Activated CD8-positive, alpha-beta memory T cell treated with anti-CD3 and anti-CD28 coated beads for 1 hour (primary cell): ENCODE data around the gene WFDC1.
"Not testable (repeated sequence)": the region's sequence is repeated elsewhere in the genome, so short reads cannot be mapped to it uniquely, and the experiment has no call there.

Source experiments
- DNase-seq, 2 donors: peaks; one replicate each; pipeline ENCODE4 v3.0.0-alpha.2; 2020; ENCODE audit warnings: low read depth in 1 of 2; ENCODE audit errors: extremely low read depth in 1 of 2

WFDC1 gene

GRCh38 chr16:84324434-84325262 is 30.0 kb downstream of the WFDC1 start:
- no peak for DNase-seq

GRCh38 chr16:84326545-84326944 is 31.9 kb downstream of the WFDC1 start:
- no peak for DNase-seq

- no peak for DNase-seq
These were observed 33.3 kb downstream of the WFDC1 start for GRCh38 chr16:84327926-84328505.

GRCh38 chr16:84329016-84329415 is 34.3 kb downstream of the WFDC1 start:
- no peak for DNase-seq

GRCh38 chr16:84329843-84330684 is 35.4 kb downstream of the WFDC1 start:
- no peak for DNase-seq

GRCh38 chr16:84330685-84331050 is 36.0 kb downstream of the WFDC1 start:
- no peak for DNase-seq

DNA sequence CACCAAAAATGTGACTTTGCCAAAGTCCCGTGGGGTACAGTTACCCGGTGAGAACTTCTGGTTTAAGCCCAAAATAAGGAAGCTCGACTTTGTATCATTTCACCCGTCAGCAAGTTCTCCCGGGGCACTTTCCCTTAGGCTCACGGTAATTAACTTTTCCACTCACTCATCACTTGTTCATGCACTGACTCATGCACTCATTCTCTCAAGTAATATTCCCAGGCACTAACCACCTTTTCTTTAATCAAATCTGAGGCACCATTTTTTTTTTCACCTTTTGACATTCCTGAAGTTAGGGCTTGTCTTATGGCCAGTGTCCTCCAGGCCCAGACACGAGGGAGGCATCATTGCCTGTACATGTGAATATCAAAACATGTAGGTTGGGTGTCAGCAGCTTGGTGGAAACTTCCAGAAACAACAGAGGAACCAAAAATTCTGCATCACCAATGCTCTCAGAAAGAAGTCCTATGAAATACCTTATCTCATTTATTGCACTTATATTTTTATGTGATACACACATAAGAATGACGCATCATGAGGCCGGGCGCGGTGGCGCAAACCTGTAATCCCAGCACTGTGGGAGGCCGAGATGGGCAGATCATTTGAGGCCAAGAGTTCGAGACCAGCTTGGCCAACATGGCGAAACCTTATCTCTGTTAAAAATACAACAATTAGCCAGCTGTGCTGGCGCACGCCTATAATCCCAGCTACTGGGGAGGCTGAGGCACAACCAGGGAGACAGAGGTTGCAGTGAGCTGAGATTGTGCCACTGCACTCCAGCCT is 37.5 kb downstream of the WFDC1 start:
- no peak for DNase-seq

GRCh38 chr16:84332975-84333684 is 38.5 kb downstream of the WFDC1 start:
- DNase-seq, result no peak

GRCh38 chr16:84334058-84334457 is 39.4 kb downstream of the WFDC1 start:
- no peak for DNase-seq

GRCh38 chr16:84334482-84334881 is 39.8 kb downstream of the WFDC1 start:
- DNase-seq, result no peak

- DNase-seq, result not testable (repeated sequence)
These were observed 42.6 kb downstream of the WFDC1 start for GRCh38 chr16:84337236-84337635.

- no peak for DNase-seq
These were observed 44.6 kb downstream of the WFDC1 start for GRCh38 chr16:84339311-84339710.

- DNase-seq, result no peak
These were observed 45.1 kb downstream of the WFDC1 start for GRCh38 chr16:84339766-84340165.

DNA sequence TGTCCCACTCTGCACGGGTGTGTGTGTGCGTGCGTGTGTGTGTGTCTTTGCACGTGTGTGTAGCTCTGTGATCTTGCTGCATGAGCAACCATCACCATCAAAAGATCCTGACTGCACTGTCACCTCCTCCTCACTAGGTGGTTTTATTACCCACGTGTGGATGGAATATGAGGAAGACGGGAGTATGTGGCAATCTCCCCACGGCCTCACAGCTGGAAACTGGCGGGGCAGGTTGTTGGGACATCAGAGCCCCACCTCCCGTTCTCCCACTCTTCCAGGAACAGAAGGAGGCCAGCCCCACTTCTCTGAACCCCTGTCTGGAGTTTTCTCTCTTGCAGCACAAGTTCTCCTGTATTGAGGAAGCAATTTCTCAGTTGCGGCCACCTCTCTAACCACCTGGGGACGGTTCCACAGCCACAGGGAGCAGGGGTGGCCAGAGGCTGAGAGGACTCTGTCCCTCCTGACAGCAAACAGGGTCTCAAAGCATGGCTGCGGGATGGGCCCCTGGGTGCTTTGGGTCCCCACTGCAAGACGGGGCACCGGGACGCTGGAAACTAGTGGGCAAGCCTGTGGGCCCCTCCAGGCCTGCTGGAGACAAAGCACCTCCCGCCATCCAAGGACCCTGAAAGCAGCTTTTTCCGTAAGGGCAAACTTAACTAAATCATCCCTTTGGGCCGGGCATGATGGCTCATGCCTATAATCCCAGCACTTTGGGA is 45.8 kb downstream of the WFDC1 start:
- no peak for DNase-seq

DNA sequence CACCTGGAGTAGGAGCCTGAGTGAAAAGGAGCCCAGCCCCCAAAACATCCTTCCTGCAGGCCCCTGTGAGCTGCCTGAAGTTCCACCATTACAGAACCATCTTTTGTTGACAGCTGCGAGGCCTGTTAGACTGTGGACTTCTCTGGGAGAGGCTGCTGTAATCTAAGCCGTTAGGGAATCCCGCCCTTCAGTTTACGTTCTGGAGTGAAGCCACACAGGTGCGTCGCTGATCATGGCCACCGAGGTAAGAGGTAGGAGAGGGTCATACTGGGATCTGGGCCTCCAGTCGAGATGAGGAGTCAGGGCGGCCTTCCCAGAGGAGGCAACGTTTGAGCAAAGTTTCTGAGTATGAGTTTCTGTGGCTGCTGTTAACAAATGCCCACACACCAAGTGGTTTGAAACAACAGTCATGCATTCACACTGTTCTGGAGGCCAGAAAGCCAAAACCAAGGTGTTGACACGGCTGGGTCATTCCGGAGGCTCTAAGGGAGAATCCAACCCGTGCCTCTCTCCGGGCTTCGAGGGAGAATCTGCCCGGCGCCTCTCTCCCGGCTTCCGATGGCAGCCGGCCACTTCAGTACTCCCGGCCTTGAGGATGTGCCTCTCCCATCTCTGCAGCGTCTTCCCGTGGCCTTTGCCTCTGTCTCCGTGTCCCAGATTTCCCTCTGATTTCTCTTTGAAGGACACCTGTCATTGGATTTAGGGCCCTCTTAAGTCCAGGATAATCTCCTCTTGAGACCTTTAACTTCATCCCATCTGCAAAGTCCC is 47.0 kb downstream of the WFDC1 start:
- no peak for DNase-seq

DNA sequence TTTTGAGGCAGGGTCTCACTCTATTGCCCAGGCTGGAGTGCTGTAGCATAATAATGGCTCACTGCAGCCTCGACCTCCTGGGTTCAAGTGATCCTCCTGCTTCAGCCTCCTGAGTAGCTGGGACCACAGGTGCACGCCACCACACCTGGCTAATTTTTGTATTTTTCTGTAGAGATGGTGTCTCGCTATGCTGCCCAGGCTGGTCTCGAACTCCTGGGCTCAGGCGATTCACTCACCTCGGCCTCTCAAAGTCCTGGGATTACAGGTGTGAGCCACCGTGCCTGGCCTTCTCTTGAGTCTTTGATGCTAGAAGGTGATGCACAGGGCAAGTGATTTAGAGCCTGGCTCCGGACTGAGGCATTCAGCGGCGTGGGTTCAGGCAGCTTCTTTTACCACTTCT is 49.1 kb downstream of the WFDC1 start:
- not testable (repeated sequence) for DNase-seq

GRCh38 chr16:84344781-84345180 is 50.1 kb downstream of the WFDC1 start:
- DNase-seq, result no peak

- no peak for DNase-seq
These were observed 52.5 kb downstream of the WFDC1 start for GRCh38 chr16:84347161-84347560.

DNA sequence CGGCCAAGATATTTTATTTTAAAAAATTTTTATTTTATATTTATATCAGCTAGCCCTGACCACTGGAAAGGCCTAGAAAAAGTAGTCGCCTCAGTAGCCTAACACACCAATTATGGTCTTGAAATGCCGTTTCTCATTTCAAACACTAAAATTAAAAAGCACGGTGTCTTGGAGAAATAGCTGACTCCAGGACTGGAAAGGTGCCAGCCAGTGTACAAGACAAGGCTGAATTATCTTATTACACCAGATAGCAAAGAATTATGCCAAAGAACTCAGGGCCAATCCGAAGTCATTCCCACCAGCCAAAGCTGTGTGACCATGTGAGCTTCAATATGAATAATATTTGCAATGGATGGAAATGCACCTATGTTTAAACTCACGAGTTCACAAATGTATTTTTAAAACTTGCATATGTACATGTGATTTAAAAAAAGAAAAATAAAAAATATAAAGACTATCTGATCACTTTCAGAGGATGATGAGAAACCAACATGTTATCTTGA is 53.8 kb downstream of the WFDC1 start:
- no peak for DNase-seq
